HTR-8/SVneo (cell line): ENCODE measurements around the gene FAM200C.

ENCODE experiments used
- DNase-seq: peaks from one replicate; pipeline ENCODE4 v3.0.0; 2011; ENCODE audit warnings: low spot score, mixed read lengths; ENCODE audit not compliant: insufficient read length
- FAIRE-seq: peaks from 2 replicates; lab custom pipeline; 2011; peaks lifted over from hg19 to GRCh38; lab: Jason Lieb, UNC

Gene FAM200C

GRCh38 chr5:160421625-160422258, 21.9 kb upstream of the FAM200C start, which contains the start of gene PTTG1:
Gene PTTG1, plus strand, starts transcription at chr5:160421855. Its CDS starts 458 bp downstream, at chr5:160422313.
- FAIRE-seq: peak; percentile 38

GRCh38 chr5:160420331-160420610, 20.4 kb upstream of the FAM200C start:
- no peak for FAIRE-seq
- DNase-seq: no peak

More at GRCh38 chr5:160421625-160422258, 21.9 kb upstream of the FAM200C start, which contains the start of gene PTTG1:
- peak; percentile 89 for DNase-seq

DNA sequence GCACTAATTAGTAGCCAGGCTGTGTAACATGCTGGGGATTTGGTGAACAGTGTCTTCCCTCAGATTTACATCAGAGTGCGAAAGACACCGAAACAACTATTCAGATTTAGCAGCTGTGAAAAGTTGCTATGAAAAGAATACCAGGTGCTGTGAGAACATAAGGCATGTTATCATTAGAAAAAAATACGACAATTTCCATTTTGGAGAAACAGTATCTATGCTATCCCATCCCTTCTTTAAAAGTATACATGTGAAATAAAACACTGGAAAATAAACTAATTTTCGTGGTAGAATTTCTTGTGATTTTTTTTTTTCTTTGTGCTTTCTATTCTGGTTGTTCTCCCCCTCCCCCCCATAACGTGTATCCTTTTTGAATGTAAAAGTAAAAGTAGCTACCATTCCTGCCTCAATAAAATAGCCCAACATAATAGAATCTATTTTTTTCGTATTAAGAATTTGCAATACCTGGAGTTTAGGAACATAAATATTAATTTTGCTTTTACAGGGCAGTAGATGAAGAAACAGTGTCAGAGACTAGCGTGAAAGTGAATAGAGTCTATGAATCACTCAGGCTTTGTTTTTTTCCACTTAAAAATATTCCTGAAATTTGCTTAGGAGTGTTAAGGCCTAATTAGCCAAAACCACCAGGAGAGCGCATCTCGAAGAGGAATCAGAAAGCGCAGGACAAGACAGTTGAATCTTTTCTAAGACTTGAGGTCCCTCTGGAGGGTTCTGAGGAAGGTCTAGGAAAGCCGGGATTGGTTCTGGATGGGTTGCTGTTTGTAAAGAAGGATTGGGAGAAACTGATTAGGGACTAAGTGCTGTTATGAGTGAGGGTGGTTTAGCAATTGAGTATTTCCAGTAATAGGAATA, 19.8 kb upstream of the FAM200C start:
- FAIRE-seq: no peak
- no peak for DNase-seq

DNA sequence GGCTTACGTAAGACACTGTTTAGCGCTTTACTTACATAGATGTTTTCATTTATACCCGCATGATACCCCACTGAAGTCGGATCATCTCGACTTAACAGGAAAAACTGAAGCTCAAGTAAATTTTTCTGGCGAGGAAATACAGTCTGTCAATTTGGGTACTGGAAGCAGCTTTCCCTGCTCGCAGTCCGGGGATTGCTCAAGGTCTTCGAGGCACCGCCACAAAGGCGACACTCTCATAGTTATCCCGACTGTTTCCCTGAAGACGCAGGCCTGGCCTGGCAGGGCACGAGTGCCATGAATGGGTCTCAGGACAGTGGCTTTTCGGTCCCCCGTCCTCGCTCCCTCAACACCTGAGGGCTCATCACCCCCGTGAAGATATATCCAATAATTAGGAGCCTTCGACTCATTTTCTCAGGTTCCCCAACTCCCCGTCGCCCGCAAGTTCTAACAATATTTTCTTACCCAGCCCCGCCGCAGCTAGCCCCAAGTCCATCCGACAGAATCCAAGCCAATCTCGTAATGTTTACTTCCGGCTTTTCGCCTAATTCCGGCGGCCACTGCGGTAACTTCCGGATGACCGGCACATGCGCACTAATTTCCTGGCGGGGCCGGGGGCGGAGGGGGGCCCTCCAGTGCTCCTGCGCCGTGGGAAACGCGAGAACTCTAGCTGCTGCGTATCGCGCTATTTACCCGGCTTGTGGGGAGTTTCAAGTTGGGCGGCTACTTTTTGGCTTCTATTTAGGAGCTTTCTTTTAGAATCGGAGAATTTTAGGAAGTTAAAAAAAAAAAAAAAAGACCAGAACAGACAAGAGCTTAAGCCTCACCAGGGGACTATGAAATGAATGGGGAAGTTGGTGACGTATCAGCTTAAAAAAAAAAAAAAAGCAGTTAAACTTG, 19.0 kb upstream of the FAM200C start, which contains the start of gene SLU7:
Gene SLU7 (minus strand): TSS at position 521 of the 897 bp plus-strand sequence. CDS start 3,787 bp downstream, outside the sequence.
- FAIRE-seq (no peak), DNase-seq (peak; percentile 93)

- no peak for FAIRE-seq
- no peak for DNase-seq
Measured at GRCh38 chr5:160398806-160399205, 1.0 kb downstream of the FAM200C start.

- FAIRE-seq (no peak), DNase-seq (no peak)
Measured at GRCh38 chr5:160397492-160397891, 2.4 kb downstream of the FAM200C start.

GRCh38 chr5:160395111-160395510, 4.7 kb downstream of the FAM200C start:
- DNase-seq: no peak
- peak; percentile 13 for FAIRE-seq

GRCh38 chr5:160390787-160391696, 8.8 kb downstream of the FAM200C start:
- FAIRE-seq (no peak), DNase-seq (no peak)

- FAIRE-seq (no peak), DNase-seq (no peak)
Measured at GRCh38 chr5:160387445-160387844, 12.4 kb downstream of the FAM200C start.

- FAIRE-seq (no peak), DNase-seq (no peak)
Measured at GRCh38 chr5:160385496-160385895, 14.4 kb downstream of the FAM200C start.

GRCh38 chr5:160384681-160385080, 15.2 kb downstream of the FAM200C start:
- DNase-seq (no peak), FAIRE-seq (no peak)

DNA sequence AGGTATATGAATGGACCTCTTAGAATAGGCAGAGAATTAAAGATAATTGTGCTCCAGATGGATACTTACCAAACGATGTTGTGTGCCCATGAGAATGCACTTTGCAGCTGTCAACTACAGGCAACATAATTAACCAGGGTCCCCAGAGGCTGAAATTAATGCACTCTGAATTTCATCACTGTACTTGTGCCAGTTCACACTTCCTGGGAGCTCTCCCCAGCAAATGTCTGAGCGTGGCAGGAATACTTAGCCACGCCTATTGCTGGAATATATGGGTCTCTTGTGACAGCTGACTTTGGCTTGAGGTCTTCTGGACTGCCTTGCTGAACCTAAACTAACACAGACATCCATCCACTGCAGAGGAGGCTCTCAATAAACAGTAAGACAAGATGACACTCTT, 17.5 kb downstream of the FAM200C start:
- FAIRE-seq: no peak
- no peak for DNase-seq

DNA sequence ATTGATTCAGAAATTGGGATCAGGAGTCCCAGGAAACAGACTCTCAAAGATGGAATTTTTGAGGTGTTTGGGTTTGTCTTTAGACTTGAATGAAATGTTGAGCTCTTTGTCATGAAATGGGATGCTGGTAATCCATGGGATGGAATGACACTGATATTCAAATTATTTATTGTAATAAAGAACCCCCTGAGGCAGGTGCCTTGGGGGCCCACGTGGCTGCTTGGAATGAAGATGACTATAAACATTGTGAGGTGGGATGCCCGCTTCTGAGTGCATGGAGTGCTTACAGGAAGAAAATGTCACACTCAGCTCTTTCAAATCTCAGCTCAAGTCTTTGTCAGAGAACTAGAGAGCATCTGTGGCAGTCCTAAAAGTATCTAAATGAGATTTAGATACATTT, 19.8 kb downstream of the FAM200C start:
- DNase-seq: no peak
- no peak for FAIRE-seq

DNA sequence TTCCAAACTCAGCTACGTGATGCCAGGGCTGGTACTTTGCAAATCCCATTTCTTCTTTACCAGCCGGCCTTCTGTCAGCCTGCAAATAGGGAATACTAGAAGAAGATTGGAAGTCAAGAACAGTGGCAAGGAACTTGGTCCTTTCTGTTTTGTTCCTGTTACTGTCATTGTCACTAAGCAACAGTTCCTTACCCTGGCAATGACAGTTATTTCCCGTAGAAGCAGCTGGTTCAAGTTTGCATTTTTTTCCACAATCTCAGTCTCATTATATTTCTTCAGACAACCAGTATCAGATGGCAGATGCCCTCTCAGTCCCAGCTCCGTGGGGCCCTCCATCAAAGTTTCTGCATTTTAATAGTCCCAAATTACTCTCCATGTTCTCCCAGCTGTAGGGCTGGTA, 20.3 kb downstream of the FAM200C start:
- DNase-seq: no peak
- FAIRE-seq: no peak

DNA sequence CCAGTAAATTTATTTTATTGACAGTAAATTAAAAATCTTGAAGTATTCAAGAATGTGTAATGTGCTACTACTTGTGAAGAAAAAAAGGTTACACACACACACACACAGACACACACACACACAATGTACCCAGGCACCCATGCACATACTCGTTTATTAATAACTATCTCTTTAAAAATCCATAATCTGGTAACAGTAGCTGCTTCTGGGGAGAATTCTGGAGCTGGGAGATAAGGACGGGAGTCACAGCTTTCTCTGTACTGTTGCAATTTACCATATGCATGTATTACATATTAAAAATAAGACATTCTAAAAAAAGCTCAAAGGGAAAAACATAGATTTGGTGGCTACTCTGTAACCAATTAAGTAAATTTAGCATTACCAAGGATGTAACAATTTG, 21.5 kb downstream of the FAM200C start:
- DNase-seq (no peak), FAIRE-seq (no peak)

- FAIRE-seq: no peak
- no peak for DNase-seq
Measured at GRCh38 chr5:160377651-160378050, 22.2 kb downstream of the FAM200C start.

- FAIRE-seq: no peak
- DNase-seq: no peak
Measured at GRCh38 chr5:160376416-160376815, 23.4 kb downstream of the FAM200C start.

- FAIRE-seq (no peak), DNase-seq (no peak)
Measured at GRCh38 chr5:160375701-160376100, 24.2 kb downstream of the FAM200C start.

DNA sequence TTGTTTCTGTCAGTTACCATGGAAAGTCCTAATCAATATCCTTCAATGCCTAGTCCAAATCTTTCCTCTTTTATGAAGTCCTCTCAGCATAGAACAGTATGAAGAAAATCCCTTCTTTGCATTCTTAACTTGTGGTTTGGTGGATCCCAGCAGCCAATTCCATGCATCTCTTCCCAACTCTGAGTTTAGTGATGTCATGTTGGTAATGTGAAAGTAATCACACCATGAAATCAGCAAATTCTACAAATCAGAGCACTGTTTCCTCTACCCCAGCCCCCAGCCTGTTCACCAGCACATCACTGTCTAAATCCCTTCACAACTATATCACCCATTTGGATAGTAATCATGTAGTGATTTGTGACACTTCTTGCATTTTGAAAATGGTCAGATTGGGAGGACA, 24.7 kb downstream of the FAM200C start:
- FAIRE-seq: no peak
- DNase-seq: no peak

DNA sequence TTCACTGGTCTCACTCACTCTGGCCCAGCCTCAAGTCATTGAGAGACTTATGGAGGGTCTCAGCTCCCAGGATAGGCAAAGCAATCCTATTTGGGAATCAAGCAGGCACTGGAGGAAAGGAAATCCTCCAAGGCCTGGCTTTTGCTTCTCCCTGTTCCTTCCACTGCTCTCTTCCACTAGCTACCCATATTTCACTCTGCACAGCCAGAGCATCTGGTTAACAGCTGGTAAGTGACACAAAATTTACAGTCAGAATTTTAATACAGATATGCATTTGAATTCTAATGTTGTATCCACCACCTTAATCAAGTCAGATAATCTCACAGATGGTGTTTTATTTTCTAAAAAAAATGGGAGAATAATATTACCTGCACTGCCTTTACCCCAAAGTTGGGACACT, 28.6 kb downstream of the FAM200C start:
- DNase-seq: no peak
- FAIRE-seq: no peak
